Stromal cell of bone marrow (primary cell): ENCODE measurements around the gene TPD52L1.
A peak's percentile ranks its signal among the peaks of the same experiment; 100 is the strongest.
"Not testable (repeated sequence)": the region's sequence is repeated elsewhere in the genome, so short reads cannot be mapped to it uniquely, and the experiment has no call there.

Experiments
- DNase-seq: peaks from one replicate; pipeline ENCODE4 v3.0.0-alpha.2; 2012; ENCODE audit warnings: low read depth

The TPD52L1 gene

GRCh38 chr6:125142618-125143017, 11.0 kb upstream of the TPD52L1 start:
- DNase-seq: peak; percentile 33

- DNase-seq: no peak
Measured at GRCh38 chr6:125144822-125145221, 8.8 kb upstream of the TPD52L1 start.

- DNase-seq: peak; percentile 50
Measured at GRCh38 chr6:125149256-125150144, 4.1 kb upstream of the TPD52L1 start.

- DNase-seq: no peak
Measured at GRCh38 chr6:125151700-125152099, 1.9 kb upstream of the TPD52L1 start.

- no peak for DNase-seq
Measured at GRCh38 chr6:125154118-125154760, 666 bp downstream of the TPD52L1 start.

GRCh38 chr6:125154761-125155135, 1.2 kb downstream of the TPD52L1 start:
- DNase-seq: no peak

GRCh38 chr6:125155344-125155743, 1.8 kb downstream of the TPD52L1 start:
- no peak for DNase-seq

- no peak for DNase-seq
Measured at GRCh38 chr6:125156496-125156895, 2.9 kb downstream of the TPD52L1 start.

- DNase-seq: no peak
Measured at GRCh38 chr6:125157280-125157679, 3.7 kb downstream of the TPD52L1 start.

- DNase-seq: no peak
Measured at GRCh38 chr6:125157725-125158124, 4.2 kb downstream of the TPD52L1 start.

GRCh38 chr6:125163339-125163738, 9.8 kb downstream of the TPD52L1 start:
- DNase-seq: not testable (repeated sequence)

- no peak for DNase-seq
Measured at GRCh38 chr6:125163811-125164210, 10.2 kb downstream of the TPD52L1 start.

GRCh38 chr6:125164696-125165095, 11.1 kb downstream of the TPD52L1 start:
- no peak for DNase-seq

GRCh38 chr6:125165256-125165655, 11.7 kb downstream of the TPD52L1 start:
- DNase-seq: peak; percentile 49

GRCh38 chr6:125165776-125166175, 12.2 kb downstream of the TPD52L1 start:
- DNase-seq: no peak

- DNase-seq: no peak
Measured at GRCh38 chr6:125166711-125167110, 13.1 kb downstream of the TPD52L1 start.

GRCh38 chr6:125167579-125167978, 14.0 kb downstream of the TPD52L1 start:
- DNase-seq: no peak

- peak; percentile 56 for DNase-seq
Measured at GRCh38 chr6:125169058-125169457, 15.5 kb downstream of the TPD52L1 start.

- DNase-seq: no peak
Measured at GRCh38 chr6:125169522-125169921, 15.9 kb downstream of the TPD52L1 start.

- DNase-seq: peak; percentile 67
Measured at GRCh38 chr6:125170376-125170775, 16.8 kb downstream of the TPD52L1 start.

- no peak for DNase-seq
Measured at GRCh38 chr6:125173341-125174095, 19.9 kb downstream of the TPD52L1 start.

GRCh38 chr6:125174626-125175025, 21.1 kb downstream of the TPD52L1 start:
- no peak for DNase-seq
